A673 (cell line): ENCODE results near the gene WDR82.

Experiments used
- CTCF ChIP-seq: fragments of 300-800, 200-600 bp; sonication (generic); conservative IDR thresholded peaks from 2 replicates; pipeline ENCODE4 v1.5.1; 2017; ENCODE audit warnings: low read depth, mild to moderate bottlenecking, antibody characterized with exemption, low read length, moderate library complexity, mixed read lengths
- EZH2 ChIP-seq: fragments of 200-600 bp; sonication (generic); IDR thresholded peaks from 2 replicates; pipeline ENCODE4 v1.6.1; 2017; ENCODE audit warnings: borderline replicate concordance, low read depth, mild to moderate bottlenecking, mixed read lengths, antibody characterized with exemption, low read length; ENCODE audit not compliant: poor library complexity, severe bottlenecking

DNA sequence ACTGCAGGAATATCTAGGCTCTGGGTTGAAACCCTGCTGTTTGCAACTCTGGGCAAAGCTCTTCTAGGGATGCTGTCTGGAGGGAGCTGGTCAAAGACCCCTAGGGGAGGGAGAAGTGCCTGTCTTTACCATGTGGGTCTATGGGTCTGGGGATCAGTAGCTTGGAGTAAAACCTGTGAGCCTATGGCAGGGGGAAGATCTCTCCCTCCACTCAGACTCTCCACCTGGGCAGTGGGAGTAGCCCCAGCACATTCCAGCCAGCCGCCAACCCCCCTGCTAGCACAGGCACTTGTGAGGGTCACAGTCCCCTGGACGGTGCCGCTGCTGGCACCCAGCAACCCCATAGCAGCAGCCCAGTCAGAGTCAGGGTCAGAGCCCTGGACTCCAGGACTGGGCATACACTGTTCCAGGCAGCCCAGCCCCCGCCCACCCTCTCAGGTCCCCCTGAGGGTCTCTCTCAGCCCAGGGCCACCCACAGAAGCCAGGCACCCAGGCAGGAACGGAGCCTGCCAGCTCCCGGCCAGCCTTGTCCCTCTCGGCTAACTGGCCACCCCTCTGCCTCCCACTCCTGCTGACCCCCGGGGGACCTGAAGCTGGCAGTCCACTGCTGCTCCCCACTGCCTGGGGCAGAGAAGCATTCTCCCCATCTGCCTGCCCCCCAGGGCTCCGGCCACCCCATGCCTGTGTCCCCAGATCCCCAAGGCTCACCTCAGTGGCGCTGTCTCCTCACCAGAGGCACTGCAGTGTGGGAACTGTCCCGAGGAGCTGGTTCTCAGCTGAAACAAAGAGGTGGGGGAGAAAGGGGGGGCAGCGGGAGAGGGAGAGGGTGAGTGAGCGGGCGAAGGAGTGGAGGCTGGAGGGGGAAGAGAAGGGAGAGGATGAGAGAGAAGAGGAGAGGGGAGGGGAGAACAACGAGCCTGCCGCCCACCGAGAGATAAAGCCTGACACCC lies 20.0 kb upstream of the WDR82 start:
- no peak for TF ChIP-seq CTCF
- TF ChIP-seq EZH2 = no peak
